Heart left ventricle (tissue), 16 donors: ENCODE results near the gene ORC4. TPM values are rescaled to one million over a fixed set of nuclear protein-coding genes. Genes with fewer than 3 reads are reported as not detected.

Experiments used
- ATAC-seq, 4 donors: fragments of 200-7000 bp; cut with Tn5 transposase; one replicate each; pipeline ENCODE4 v1.9.1; 2020 to 2022; ENCODE audit warnings: moderate library complexity in 4 of 4, mild to moderate bottlenecking in 3 of 4, moderate number of reproducible peaks in 1 of 4
- DNase-seq, 5 donors: peaks; one replicate each; pipeline ENCODE4 v3.0.0-alpha.2; 2020
- H3K27ac ChIP-seq, 12 donors: fragments of 200-600 bp; sonication (generic) in 4 of 12; one replicate each; pipeline versions ENCODE4 v1.5.0 to v1.8.0; 2016 to 2022; ENCODE audit warnings: mild to moderate bottlenecking in 2 of 12
- H3K27me3 ChIP-seq, 9 donors: fragments of 200-600 bp; sonication (generic) in 2 of 9; one replicate each; pipeline versions ENCODE4 v1.5.1 to v1.8.0; 2016 to 2022; ENCODE audit warnings: mild to moderate bottlenecking in 3 of 9
- H3K36me3 ChIP-seq, 9 donors: fragments of 200-600 bp; sonication (generic) in 2 of 9; one replicate each; pipeline versions ENCODE4 v1.5.0 to v1.8.0; 2018 to 2022; ENCODE audit warnings: mild to moderate bottlenecking in 2 of 9
- H3K4me1 ChIP-seq, 12 donors: fragments of 200-600 bp; sonication (generic) in 4 of 12; one replicate each; pipeline versions ENCODE4 v1.5.0 to v1.8.0; 2016 to 2022; ENCODE audit warnings: mild to moderate bottlenecking in 3 of 12
- H3K4me3 ChIP-seq, 12 donors: fragments of 200-600 bp; sonication (generic) in 4 of 12; one replicate each; pipeline versions ENCODE4 v1.5.0 to v1.8.0; 2017 to 2022; ENCODE audit warnings: mild to moderate bottlenecking in 9 of 12, moderate library complexity in 4 of 12
- H3K9me3 ChIP-seq, 12 donors: fragments of 200-600 bp; sonication (generic) in 4 of 12; one replicate each; pipeline versions ENCODE4 v1.5.0 to v1.8.0; 2016 to 2022; ENCODE audit warnings: mild to moderate bottlenecking in 1 of 12
- POLR2A ChIP-seq, 2 donors: fragments of 450-650 bp; IDR thresholded peaks; one replicate each; pipeline ENCODE4 v1.6.1; 2017; ENCODE audit warnings: antibody characterized with exemption in 2 of 2, mild to moderate bottlenecking in 2 of 2, moderate library complexity in 2 of 2
- WGBS, 4 donors: extraction: QIAGEN DNeasy Blood & Tissue Kit in 2 of 4; methylation state at CpG; one replicate each; pipeline versions ENCODE4 v1.1.5 to v1.1.7; 2013 to 2018; 5-methylcytosine and 5-hydroxymethylcytosine counted together
- intact Hi-C, 10 donors: fragments of 100-400 bp; cut with DNase I; formaldehyde crosslinking; loops; one replicate each; pipeline versions ENCODE4 v1.11.1 to v1.14.2; 2022
- polyA plus RNA-seq, 2 donors: library from polyadenylated mRNA; stranded (reverse); fragments of 200-250 nt; gene quantifications; one replicate each; pipeline ENCODE4 v1.2.3, GENCODE V29; 2013
- total RNA-seq, 9 donors: library from RNA; depleted of rRNA in 2 of 9; stranded (reverse); fragments of >200 nt in 2 of 9; fragmentation: NEBNext Ultra II Directional in 3 of 9; extraction: Animal tissue kit (Norgen Biotek cat#: 25700) in 3 of 9; gene quantifications; one replicate each; pipeline versions ENCODE4 v1.1.0 to v1.2.4, GENCODE V29; 2016 to 2023
- TF ChIP-seq, protein P1 (sequence below), 12 donors: fragments of 200-600 bp; sonication (generic) in 4 of 12; IDR thresholded peaks; one replicate each; pipeline versions ENCODE4 v1.5.0 to v1.8.0; 2018 to 2022; ENCODE audit warnings: antibody characterized with exemption in 12 of 12, mild to moderate bottlenecking in 5 of 12
- donor health status: ischemic (EF 13 %, LVEDD 7.1; RV severe dilation, severe dysfunction).
- donor health status: healthy with polysubstance abuse.
- donor health status: DM: no; HTN: yes; CAD: no.
- donor health status: DM: no; HTN: no; CAD: no.
- donor health status: ischemic (EF 25% LVEDD 6.9; RV normal size, moderate dysfunction).
- donor health status: ischemic (EF 25% LVEDD 5.7; RV mildly dilated, moderate dysfunction).
- donor health status: healthy.
- donor health status: DM: yes; HTN: yes; CAD: no.
- donor health status: ischemic (EF 35%, LVEDD 5.7; RV mildly dilated, moderate dysfunction).
- donor health status: nonischemic (EF 11% LVEDD 7.7; RV severe dilation, severe dysfunction).
- donor health status: DM: yes; HTN: yes; CAD: no.
- donor health status: PGD.
- donor health status: ischemic (EF 29% LVEDD 5.4; RV normal size, mild dysfunction).
- donor health status: nonischemic (EF 23%, LVEDD 6.1; RV moderate dilation, normal function).

The ORC4 gene
- total and polyA plus RNA-seq, 11 donors = 7.5 to 64.7 (median 38.9) TPM

DNA sequence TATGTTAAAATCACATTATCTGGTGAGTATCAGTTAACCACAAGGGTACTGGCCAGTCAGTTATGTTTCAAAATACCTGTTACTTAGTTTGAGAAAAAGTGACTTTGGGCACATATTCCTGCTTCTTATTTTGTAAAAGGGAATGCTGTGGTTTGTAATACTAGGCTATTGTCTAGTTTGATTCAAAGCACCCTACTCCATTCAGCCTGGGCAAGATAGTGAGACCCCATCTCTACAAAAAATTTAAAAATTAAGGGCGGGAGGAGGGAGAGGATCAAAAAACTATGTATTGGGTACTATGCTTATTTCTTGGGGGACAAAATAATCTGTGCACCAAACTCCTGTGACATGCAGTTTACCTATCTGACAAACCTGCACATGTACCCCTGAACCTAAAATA lies 19.2 kb upstream of the ORC4 start:
- DNase-seq (no peak), ATAC-seq (no peak)
- H3K9me3 ChIP-seq = no peaks in the 10 kb centered on the region
- intact Hi-C loops = no loop called here
- H3K4me1 ChIP-seq = peaks cover 0 to 11% (median 0%) of the 10 kb centered on the region in 12 donors
- H3K4me3 ChIP-seq = no peak overlapping the region
- peaks cover 0 to 9% (median 0%) of the 10 kb centered on the region in 9 donors for H3K36me3 ChIP-seq
- no peaks in the 10 kb centered on the region for H3K27me3 ChIP-seq
- no peak for TF ChIP-seq POLR2A (IDR thresholded peaks at IDR 0.05)
- TF ChIP-seq, protein P1, sequence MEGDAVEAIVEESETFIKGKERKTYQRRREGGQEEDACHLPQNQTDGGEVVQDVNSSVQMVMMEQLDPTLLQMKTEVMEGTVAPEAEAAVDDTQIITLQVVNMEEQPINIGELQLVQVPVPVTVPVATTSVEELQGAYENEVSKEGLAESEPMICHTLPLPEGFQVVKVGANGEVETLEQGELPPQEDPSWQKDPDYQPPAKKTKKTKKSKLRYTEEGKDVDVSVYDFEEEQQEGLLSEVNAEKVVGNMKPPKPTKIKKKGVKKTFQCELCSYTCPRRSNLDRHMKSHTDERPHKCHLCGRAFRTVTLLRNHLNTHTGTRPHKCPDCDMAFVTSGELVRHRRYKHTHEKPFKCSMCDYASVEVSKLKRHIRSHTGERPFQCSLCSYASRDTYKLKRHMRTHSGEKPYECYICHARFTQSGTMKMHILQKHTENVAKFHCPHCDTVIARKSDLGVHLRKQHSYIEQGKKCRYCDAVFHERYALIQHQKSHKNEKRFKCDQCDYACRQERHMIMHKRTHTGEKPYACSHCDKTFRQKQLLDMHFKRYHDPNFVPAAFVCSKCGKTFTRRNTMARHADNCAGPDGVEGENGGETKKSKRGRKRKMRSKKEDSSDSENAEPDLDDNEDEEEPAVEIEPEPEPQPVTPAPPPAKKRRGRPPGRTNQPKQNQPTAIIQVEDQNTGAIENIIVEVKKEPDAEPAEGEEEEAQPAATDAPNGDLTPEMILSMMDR (IDR thresholded peaks at IDR 0.05) = no peak
- 94 to 98% (median 98%) methylated on average over 1 of the region's 1 CpG for WGBS, 4 donors
- H3K27ac ChIP-seq = no peak overlapping the region

DNA sequence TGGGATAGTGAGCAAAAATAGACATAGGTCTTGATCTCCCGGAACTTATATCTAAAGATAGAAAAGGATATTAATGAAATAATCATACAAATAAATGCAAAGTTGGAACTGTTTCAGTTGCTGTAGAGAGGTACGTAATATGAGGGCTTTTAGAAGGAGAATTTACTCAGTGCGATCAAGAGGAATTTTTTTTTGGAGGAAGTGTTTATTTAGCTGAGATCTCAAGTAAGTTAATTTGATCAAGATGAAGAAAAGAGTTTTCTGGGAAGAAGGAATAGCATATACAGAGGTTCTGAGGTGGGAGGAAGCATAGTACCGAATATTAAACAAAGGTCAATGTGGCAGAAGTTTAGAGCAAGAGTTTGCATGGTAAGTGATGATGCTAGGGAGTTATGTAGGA lies 11.7 kb upstream of the ORC4 start:
- intact Hi-C loops = no loop called here
- Histone ChIP-seq H3K9me3 (no peaks in the 10 kb centered on the region), H3K27ac (peak overlapping the region in 2 of 12 donors; percentile 3 to 8), H3K4me1 (peaks cover 0 to 20% (median 2%) of the 10 kb centered on the region in 12 donors), H3K4me3 (no peak overlapping the region), H3K27me3 (no peaks in the 10 kb centered on the region), H3K36me3 (no peaks in the 10 kb centered on the region)
- ATAC-seq (no peak), DNase-seq (no peak)
- WGBS, 4 donors = 44 to 60% (median 51%) methylated on average over 4 of the region's 4 CpGs
- TF ChIP-seq, protein P1 (IDR thresholded peaks at IDR 0.05) = no peak
- no peak for TF ChIP-seq POLR2A (IDR thresholded peaks at IDR 0.05)

DNA sequence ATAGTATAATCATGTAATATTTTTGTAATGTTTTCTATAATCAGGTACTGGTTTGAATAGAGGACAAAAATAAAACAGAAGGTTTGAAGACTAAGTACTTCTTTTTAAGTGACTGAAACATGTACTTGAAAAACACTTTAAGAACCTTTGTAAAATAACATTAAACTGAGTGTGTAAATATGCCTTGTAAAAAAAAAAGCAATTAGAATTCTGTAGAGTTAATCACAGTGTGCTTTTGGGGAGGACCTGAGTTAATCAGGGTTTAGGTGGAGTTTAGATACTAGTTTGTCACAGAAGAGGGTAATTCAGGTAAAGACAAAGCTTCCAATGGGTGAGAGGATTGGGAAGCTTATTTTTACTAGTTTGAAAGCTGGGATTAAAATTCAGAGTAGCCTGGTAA lies 10.6 kb upstream of the ORC4 start:
- Histone ChIP-seq H3K4me3 (no peak overlapping the region), H3K27ac (no peak overlapping the region), H3K4me1 (peaks cover 0 to 16% (median 5%) of the 10 kb centered on the region in 12 donors), H3K27me3 (no peaks in the 10 kb centered on the region), H3K9me3 (no peaks in the 10 kb centered on the region), H3K36me3 (peaks cover 0 to 4% (median 0%) of the 10 kb centered on the region in 9 donors)
- intact Hi-C loops = no loop called here
- no peak for ATAC-seq
- no peak for DNase-seq
- no peak for TF ChIP-seq POLR2A (IDR thresholded peaks at IDR 0.05)
- TF ChIP-seq, protein P1 (IDR thresholded peaks at IDR 0.05) = no peak

DNA sequence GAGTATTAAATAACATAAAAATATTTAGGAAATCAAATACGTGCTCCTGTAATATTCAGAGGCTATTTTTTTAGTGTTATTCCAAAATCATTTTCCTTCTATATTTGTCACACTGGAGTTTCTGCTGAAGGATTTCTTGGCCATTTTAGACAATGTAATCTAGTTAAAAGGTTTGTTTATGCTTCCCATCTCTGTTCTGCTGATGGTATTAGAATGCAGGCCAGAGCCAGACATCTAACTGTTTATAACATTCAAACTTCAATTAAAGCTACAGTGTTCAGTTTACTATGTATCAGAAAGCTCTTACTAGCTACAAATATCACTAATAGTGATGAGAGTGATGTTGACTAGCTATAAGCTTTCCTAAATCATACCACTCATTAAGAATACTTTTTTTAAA lies 8.2 kb upstream of the ORC4 start:
- Histone ChIP-seq H3K4me3 (no peak overlapping the region), H3K27me3 (no peaks in the 10 kb centered on the region), H3K4me1 (peaks cover 0 to 21% (median 7%) of the 10 kb centered on the region in 12 donors), H3K9me3 (no peaks in the 10 kb centered on the region), H3K36me3 (peaks cover 0 to 6% (median 0%) of the 10 kb centered on the region in 9 donors), H3K27ac (peak overlapping the region in 1 of 12 donors; percentile 44)
- ATAC-seq (no peak), DNase-seq (no peak)
- intact Hi-C loops = loop anchor here in 3 of 10 donors (10.0 kb wide), 3 partner anchors 184 to 1556 kb away; partner anchors contain the start of genes ACVR2A (in 1 of the 3), EPC2 (in 1 of the 3) and MMADHC (in 1 of the 3)
- WGBS, 4 donors = 72 to 79% (median 76%) methylated on average over 1 of the region's 1 CpG
- TF ChIP-seq, protein P1 (IDR thresholded peaks at IDR 0.05) = no peak
- TF ChIP-seq POLR2A (IDR thresholded peaks at IDR 0.05) = no peak
